GM13976 (cell line): ENCODE measurements around the gene HYDIN.

Experiments used
- DNase-seq: peaks from one replicate; pipeline ENCODE4 v3.0.0; 2012; ENCODE audit warnings: low spot score
- in situ Hi-C: fragments of 300-500 bp; cut with MboI; formaldehyde crosslinking; loops from one replicate; pipeline ENCODE4 v1.12.0; 2022; ENCODE audit warnings: low sequenced_read_pairs, mixed read lengths, inconsistent platforms; ENCODE audit not compliant: unreplicated experiment
- TF ChIP-seq, protein P1 (sequence below): IDR thresholded peaks from 2 replicates; pipeline ENCODE4 v1.5.1; 2012; ENCODE audit warnings: borderline replicate concordance, mild to moderate bottlenecking; ENCODE audit not compliant: insufficient read depth; ENCODE audit errors: extremely low read depth, missing control alignments, control extremely low read depth

The HYDIN gene

DNA sequence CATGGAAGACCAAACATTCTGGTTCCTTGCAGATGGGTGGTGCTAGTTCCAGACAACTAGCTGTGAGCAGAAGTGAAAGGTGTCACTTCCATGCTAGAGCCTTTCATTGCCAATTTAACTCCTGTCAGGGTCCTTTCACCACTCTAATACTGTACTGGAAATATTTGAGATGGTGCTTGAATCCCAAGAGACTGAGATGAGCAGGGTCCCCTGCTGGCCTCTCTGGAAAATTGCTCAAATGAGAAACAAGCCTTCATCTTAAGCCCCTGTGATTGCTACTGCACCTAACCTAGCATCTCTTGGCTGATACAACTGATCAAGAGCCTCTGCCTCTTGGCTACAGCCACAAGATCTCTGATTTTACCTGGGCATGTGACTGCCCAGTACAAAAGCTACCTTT lies 422.2 kb downstream of the HYDIN start:
- in situ Hi-C loops, result no loop called here
- DNase-seq, result no peak
- TF ChIP-seq, protein P1, sequence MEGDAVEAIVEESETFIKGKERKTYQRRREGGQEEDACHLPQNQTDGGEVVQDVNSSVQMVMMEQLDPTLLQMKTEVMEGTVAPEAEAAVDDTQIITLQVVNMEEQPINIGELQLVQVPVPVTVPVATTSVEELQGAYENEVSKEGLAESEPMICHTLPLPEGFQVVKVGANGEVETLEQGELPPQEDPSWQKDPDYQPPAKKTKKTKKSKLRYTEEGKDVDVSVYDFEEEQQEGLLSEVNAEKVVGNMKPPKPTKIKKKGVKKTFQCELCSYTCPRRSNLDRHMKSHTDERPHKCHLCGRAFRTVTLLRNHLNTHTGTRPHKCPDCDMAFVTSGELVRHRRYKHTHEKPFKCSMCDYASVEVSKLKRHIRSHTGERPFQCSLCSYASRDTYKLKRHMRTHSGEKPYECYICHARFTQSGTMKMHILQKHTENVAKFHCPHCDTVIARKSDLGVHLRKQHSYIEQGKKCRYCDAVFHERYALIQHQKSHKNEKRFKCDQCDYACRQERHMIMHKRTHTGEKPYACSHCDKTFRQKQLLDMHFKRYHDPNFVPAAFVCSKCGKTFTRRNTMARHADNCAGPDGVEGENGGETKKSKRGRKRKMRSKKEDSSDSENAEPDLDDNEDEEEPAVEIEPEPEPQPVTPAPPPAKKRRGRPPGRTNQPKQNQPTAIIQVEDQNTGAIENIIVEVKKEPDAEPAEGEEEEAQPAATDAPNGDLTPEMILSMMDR, result no peak

DNA sequence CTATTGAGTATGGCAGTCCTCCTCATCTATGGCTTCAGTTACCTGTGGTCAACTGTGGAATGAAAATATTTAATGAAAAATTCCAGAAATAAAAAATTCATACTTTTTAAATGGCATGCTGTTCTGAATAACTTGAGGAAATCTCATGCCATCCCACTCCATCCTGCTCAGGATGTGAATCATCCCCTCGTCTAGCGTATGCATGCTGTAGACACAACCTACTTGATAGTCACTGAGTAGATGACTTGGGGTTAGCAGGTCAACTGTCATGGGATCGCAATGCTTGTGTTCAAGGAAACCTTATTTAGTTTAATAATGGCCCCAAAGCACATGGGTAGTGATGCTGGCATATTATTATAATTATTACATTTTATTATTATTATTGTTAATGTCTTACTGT lies 424.7 kb downstream of the HYDIN start:
- in situ Hi-C loops, result no loop called here
- DNase-seq, result no peak
- TF ChIP-seq, protein P1, result no peak

DNA sequence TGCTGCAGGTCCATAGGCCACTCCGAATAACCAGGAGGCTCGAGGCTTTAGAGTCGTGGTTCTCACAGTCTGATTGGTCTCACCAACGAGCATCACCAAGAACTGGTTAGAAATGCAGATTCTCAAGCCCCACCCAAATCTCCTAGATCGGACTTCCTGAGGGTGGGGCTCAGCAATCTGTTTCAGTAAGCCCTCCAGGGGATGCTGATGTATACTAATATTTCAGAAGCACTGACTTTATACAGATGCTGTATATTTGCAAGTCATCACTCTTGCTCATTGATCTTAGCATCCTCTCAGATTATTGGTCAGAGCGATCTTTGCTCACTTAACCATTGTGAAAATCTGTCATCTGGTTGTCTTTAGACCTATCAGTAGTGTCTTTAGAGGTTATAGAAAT lies 425.1 kb downstream of the HYDIN start:
- TF ChIP-seq, protein P1, result no peak
- no peak for DNase-seq
- in situ Hi-C loops, result no loop called here

DNA sequence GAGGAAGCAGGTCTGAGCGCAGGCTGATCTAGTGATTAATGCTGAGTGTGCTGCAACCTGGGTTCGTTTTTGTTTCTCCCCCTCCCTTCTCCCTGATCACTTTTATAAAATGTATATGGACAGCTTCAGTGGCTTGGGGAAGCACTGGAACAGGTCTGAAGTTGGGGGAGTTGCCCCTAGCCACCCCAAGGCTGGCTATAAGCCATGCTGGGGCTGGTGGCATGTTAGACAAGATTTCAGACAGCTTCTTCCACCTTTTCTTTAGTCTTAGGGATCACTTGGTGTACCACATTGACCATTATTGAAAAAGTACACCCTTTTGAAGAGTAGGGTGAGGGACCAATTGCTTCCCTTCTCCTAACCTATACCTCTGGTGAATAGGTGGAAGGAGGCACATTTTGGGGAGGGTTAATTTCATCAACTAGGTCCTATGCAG lies 425.8 kb downstream of the HYDIN start:
- in situ Hi-C loops, result no loop called here
- no peak for DNase-seq
- TF ChIP-seq, protein P1, result no peak

DNA sequence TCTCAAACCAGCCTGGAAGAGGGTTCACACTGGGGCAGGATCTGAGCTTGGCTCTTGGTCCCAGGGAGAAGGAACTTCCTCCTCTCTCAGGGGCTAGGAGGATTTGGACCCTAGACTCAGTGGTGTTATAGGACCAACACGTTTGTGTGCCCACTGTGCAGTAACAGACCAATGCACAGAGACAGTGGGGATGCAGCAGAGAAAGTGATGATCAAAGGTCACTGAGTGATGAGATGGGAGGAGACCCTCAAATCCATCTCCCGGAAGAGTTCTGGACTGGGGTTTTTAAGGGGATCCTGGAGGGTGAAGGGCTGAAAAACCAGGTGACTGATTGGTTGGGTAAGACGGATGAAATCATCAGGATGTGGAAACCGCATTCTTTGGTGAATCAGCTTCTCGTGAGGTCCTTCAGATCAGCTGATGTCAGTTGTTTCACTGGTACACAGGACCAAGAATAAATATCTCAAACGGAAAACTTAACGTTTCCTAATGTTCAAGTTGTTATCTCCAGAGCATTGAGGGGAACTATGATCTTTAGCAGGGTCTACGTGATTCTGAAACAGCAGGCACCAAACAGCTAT lies 426.3 kb downstream of the HYDIN start:
- DNase-seq, result no peak
- in situ Hi-C loops, result no loop called here
- TF ChIP-seq, protein P1, result no peak

DNA sequence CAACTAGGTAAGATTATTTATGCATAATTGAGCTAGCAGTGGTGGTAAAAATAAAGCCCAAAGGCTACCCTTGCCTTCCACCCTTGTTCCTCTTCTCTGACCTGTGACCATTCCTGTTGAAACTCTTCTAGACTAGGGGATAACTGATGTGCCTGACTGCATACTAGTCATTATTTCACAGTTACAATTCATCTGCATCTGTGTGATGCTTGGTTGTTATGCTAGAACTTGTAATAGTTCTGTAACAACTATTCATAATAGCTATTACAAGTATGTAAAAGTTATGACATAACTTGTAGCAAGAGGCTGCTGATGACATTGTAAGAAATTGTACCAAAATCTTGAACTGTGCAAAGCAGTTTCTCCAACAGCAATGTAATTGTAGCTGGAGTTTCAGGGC lies 427.2 kb downstream of the HYDIN start:
- DNase-seq, result no peak
- in situ Hi-C loops, result no loop called here
- TF ChIP-seq, protein P1, result no peak
